ENCODE data around the gene CCDC50.

CCDC50 gene

DNA sequence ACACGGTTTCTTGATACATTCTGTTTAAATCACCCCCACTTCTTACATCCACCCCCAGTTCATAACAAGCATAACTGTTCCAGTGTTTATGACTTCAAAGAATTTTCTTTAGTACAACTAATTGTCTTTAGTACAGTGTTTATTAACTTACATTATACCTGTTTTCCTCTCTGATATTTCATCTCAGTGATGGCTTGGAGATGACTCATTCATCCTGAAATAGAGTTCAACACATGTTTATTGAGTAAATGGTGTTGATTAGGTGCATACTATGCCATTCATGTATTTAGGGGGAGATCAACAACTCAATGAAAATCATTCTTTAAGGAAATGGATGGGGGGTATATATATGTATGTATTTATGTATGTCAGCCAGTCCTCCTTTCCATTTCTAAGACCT is 22.8 kb downstream of the CCDC50 start:
- DNase-seq = no peak

DNA sequence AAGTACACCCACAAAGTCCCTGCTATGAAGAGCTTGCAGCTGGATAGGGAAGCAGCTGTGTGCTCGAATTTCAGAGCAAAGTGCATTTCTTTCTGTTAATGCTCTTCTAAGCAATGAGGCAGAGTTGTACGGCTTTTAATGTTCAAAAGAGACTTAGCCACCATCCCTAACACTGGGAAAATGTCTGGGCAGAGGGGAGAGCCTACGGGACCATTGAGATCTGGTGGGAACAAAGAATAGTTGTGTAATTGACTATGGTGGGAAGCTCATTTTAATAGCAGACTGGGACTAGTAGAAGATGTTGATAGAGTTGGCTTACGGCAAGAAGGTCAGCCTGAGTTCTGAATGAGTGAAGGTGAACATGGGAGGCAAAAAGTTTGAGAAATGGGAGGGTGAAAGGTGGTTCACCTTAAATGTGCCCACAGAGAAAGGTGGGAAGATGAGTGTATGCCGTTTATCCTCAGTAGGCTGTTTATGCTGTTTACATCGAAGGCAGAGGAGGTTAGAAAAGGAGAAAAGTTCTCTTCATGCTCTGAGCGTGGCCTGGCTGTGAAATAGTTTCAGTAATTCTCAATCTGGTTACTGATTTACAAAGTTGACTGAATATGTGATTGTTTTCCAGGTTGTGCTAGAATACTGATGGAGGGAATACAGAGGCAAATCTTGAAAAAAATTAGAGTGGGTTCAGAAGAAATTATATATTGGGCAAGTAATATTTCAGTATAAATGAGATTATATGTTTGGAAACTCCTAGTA is 24.0 kb downstream of the CCDC50 start:
- no peak for DNase-seq

GRCh38 chr3:191355406-191355805 is 26.2 kb downstream of the CCDC50 start:
- no peak for DNase-seq

- DNase-seq = no peak
These were observed 27.6 kb downstream of the CCDC50 start for GRCh38 chr3:191356631-191357439.

DNA sequence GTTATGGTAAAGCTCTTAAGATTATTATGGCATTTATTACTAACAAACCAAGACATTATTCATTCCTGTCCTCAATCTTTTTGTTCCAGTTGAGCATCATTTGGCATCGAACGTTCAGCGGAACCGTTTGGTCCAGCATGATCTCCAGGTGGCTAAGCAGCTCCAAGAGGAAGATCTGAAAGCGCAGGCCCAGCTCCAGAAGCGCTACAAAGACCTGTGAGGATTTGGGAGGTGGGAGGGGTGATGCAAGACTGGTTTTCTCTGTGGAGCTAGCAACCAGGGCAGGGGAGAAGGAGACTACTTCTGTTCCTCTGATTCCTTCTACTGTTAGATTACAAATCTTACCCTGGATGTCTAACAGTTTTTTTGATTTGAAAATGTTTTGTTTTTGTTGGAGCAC is 28.7 kb downstream of the CCDC50 start:
- DNase-seq = no peak

GRCh38 chr3:191358929-191359328 is 29.7 kb downstream of the CCDC50 start:
- DNase-seq = no peak

DNA sequence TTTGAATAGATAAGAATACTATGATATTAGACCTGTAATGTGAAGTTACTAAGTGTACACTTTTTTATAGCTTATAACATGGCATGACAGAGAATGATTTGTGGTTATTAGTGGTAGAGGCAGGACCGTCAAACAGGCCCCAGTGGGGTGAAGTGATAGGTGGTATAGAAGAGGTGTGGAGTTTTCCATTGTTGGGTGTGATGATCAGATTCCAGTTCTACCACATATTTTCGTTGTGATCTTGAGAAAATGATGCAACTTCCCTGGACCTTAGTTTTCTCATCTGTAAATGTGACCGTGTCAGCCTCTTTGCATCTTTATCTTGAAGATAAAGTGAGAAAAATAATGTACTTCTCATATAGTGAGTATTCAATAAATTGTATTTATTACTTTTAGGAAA is 31.4 kb downstream of the CCDC50 start:
- no peak for DNase-seq

DNA sequence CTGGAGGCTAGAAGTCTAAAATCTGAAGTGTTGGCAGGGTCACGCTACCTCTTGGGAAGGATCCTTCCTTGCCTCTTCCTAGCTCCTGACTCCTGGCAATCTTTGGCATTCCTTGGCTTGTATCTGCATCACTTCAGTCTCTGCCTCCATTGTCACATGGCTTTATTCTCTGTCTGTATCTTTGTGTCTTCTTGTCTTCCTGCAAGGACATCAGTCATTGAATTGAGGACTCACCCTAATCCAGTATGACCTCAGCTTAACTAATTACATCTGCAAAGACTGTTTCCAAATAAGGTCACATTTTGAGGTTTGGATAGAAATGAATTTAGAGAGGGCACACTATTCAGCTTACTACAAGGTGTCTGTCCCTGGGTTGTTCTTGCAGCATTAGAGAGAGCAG is 32.3 kb downstream of the CCDC50 start:
- no peak for DNase-seq

- DNase-seq = no peak
These were observed 32.8 kb downstream of the CCDC50 start for GRCh38 chr3:191362037-191362436.

DNA sequence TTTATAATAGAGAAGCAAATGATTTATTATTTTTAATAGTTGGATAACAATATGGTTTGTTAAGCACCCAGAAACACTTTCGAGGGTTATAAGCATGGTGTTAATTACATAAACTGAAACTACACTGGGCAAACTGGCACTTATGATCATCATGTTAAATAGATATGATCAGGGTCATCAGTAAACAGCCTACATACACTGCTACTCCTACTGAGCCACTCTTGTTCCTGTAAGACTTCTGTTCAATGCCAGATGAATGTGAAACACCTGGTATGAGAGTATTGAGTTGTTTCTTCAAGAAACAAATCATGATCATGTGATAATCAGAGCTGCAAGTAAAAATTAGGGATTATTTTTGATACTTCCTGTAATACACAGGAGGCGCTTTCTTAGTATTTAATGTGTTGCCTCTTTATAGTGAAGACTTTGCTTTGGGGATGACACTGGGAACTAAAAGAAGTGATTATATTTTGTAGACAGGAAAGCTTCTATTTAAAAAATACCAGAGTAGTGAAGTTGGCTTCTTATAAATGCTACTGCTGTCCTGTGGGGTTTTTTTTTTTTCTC is 33.4 kb downstream of the CCDC50 start:
- DNase-seq = no peak

DNA sequence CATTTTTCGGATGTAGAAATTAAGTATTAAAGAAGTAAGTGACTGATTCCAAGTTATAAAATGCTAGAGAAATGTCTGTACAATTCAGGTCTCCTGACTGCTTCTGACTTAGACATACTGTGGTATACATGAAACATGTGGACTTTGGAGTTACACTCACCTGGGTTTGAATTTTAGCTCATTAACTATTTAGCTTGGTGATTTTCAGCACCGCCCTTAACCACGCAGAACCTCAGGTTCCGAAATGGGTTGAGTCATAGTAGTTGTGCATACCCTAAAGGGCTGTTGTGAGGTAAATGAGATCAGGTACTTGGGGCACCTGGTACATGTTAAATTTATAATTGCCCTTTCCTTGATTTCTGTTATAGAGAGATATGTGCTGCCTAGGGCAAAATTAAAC is 34.0 kb downstream of the CCDC50 start:
- DNase-seq = no peak

DNA sequence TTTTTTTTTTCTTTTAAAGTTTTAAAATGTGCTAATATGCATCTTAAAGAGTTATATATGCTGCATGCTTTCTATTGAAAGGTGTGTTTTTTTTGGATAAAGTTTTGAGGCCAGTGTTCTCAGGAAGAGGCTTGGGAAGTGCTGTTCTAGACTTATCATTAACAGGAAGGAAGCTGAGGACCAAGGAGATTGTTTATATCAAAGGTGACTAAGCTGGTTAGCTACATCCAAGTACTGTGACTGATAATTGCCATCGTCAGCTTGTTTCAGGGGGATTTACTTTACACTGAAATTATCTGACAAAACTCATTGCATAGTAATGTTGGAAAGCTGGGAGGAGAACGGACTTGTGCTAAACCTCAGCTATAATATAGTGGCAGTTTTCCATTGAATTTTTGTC is 37.5 kb downstream of the CCDC50 start:
- no peak for DNase-seq

GRCh38 chr3:191368755-191369615 is 39.8 kb downstream of the CCDC50 start:
- no peak for DNase-seq

DNA sequence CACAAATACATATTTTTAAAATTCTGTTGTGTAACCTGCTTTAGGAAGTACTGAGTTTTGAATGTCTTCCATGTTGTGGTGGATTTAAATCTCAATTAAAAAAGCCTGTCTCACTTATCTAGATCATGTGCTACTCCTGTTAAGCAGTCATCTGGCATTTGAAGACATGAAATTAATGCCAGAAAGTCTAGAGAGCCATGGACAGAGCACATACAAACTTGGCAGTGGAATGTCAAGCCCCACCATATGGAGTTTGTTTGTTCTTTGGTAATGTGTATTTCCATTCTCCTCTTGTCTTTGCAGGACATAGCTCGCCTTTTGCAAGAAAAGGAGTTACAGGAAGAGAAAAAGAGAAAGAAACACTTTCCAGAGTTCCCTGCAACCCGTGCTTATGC is 40.4 kb downstream of the CCDC50 start:
- no peak for DNase-seq

DNA sequence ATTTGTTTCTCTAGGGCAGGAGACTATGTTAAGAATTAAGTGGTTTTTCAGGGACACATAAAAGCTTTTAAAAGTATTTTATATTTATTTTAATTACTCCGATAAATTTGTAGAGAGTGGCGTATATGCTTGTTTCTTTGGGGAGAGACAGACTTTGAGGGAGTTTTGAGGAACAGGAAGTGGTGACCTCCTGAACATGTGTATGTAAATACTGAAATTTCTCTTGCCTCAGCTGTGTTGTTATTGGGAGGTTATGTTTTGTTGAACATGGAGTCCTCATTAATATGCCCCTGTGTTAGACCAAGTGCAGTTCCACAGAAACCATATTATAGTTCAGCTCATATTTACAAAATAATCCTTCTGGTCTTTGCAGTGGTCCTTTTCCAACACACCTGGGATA is 42.9 kb downstream of the CCDC50 start:
- DNase-seq = no peak

- no peak for DNase-seq
These were observed 44.1 kb downstream of the CCDC50 start for GRCh38 chr3:191373327-191373726.

DNA sequence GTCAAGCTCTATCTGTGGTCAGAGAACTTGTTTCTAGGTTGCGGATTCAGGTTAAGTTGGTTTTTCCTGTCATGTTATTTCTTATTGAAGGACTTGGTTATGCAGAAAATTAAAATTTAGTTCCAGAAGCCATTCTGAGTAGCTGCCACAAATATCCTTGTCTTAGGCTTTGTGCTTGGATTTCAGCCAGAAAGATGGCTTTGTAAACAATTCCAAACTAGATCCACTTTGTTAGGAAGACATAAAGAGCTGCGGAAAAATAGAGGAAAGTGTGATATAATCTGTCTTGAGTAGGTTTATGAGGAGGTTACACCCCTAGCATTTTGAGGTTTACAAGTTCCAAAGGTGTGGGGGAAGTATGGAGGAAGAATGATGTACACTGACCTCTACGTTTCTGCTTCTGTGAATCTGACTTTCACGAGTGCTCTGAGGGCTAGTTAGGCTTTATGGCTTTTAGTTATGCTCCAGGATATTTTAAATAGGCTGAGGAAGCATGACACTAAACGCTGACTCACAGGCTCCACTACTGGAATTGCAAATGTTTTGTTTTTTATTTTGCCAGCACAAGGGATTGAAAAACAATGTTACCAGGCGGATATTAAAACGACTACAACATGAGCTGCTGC is 47.4 kb downstream of the CCDC50 start:
- no peak for DNase-seq

GRCh38 chr3:191378142-191378812 is 49.1 kb downstream of the CCDC50 start:
- DNase-seq = no peak

GRCh38 chr3:191379446-191379845 is 50.3 kb downstream of the CCDC50 start:
- DNase-seq = no peak

GRCh38 chr3:191380001-191380400 is 50.8 kb downstream of the CCDC50 start:
- no peak for DNase-seq

DNA sequence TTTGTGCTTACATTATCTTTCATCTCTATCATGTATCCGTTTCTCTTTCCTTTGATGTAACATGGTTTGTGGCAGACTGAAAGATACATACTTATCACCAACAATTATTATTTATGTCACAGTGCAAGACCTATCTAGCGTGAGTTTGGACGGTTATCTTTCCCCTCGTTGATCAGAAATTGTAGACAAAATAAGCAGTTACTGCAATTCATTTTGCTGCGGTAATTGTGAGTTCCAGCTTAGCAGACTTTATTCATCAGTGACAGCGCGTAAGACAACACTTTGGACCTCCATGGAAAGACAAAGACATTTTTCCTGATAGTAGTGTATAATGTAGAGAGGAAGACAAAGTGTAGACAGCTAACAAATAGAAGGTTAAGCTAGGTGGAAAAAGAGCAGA is 52.1 kb downstream of the CCDC50 start:
- DNase-seq = no peak

- no peak for DNase-seq
These were observed 53.5 kb downstream of the CCDC50 start for GRCh38 chr3:191382661-191383060.

Data from activated CD4-positive, alpha-beta T cell treated with anti-CD3 and anti-CD28 coated beads, Interleukin-2, amount 50 U/mL, for 4 hours (primary cell).